Left forelimb (tissue), 1 donor: ENCODE results near the gene WBP2NL.

Source experiments
- DNase-seq: peaks from one replicate; pipeline ENCODE4 v3.0.0-alpha.2; 2018; ENCODE audit warnings: low spot score

WBP2NL gene

DNA sequence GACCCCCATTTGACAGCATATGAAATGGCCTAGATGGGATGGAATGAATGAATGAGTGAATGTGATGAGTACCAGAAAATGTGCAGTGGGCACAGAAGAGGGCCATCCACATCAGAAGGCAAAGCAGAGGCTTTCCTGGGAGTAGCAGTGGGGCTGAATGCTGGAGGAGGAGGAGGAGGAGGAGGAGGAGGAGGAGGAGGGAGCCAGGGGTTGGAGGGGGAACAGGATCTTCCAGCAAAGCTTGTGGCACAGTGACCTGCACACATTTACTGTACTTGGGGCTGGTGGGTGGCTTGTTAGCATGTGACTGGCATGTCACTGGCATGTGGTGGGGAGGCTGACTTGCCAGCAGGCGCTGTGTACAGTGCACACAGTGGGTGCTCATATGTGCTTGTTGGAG is 19.9 kb upstream of the WBP2NL start:
- no peak for DNase-seq

DNA sequence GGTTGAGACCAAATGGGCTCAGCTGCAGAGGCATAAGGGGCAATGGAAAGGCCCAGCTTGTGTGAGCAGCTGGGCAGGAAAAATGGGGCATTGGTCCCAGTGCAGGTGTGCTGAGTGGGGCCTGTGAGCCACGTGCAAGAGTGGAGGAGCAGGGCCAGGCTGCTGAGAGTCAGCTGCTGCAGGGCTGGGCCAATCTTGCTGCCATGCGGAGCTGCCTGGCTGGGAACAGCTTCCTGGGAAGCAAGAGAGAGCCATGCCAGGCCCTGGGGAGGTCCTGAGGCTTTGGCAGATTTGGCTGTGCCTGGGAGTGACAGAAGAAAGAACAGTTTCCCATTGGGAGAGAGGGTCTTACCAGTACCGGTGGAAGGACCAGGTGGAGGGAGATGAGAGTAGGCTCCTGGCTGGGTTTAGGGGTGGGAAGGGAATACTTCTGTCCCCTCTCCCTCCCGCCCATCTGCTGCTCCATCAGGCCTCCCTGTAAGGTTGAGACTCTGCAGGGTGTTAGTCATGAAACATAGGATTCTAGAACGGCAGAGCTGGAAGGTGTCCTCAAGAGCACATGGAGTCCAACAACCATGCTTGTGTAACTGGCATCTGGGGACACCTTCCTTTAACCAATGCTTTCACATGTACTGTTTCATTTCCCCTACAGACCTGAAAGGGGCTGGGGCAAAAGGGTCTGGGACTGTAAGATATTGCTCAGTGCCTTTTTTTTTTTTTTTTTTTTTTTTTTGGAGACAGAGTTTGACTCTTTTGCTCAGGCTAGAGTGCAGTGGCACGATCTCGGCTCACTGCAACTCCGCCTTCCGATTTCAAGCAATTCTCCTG is 19.0 kb upstream of the WBP2NL start:
- DNase-seq, result no peak

DNA sequence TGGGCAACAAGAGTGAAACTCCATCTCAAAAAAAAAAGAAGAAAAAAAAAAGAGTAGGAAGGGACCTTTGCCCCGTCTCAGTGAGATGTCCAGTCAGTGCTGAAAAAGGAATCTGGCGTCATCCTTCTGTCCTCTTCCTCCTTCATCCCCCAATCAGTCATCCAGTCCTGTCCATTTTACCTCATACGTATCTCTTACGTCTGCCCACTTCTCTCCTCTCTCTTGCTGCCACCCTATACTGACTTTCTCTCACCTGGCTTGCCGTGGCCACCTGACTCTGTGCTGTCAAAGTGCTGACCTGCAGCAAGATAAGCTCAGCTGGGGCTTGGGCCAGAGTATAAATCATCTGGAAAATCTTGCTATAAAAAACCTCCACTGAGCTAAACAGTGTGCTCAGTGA is 15.7 kb upstream of the WBP2NL start:
- DNase-seq, result no peak

DNA sequence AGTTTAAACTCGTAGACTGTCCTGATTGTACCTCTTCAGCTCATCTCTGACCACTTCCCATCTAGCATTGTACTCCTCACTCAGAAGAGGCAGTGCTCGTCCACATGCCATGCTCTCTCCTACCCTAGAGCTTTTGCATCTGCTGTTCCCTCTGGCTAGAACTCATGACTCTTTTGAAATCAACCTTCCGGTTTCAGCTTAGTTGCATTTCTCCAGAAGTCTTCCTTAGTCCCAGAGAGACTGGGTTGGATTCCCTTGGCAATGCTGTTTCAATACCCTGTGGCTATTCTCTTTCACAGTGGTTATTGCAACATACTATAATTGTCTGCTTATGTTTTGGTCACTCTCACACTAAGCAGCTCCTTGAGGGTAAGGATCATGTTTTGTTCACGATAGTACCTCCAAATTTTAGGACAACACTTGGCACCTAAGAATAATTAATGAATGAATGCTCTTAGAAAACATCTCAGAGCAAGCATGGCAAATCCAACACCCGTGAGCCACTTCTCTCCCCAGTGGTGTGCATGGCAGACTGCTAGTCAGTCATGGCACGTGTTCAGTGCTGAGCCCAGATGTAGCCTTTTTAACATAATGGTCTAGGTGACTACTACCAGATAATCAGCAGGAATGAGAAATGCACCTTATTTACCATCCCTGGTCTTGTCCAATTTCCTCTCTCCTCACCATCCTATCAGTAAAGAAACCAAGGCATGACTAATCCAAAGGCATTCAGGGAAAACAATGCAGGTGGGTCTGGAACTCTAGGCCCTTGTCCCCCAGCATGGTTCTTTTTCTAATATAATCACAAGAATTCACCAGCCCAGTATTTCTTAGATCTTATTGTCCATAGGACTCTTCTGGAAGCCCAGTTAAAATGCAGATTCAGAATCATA is 14.8 kb upstream of the WBP2NL start:
- DNase-seq, result no peak

DNA sequence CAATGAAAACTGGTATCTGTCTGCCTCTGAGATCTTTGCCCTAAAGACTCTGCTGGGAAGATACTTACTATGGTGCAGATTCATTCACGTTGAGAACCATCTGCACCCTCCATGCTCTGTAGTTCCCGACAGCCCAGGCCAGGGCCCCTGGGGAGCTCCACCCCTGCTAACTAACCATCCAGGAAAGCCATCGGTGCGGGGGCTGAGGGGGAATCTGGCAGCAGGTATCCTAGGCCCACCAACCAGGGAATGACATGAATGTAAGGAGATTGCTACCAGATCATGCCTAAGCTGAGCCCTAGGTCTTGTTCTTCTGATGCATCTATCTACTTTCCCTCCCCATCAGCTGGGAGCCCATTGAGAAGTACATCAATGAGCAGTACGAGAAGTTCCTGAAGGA is 11.3 kb upstream of the WBP2NL start:
- no peak for DNase-seq

DNA sequence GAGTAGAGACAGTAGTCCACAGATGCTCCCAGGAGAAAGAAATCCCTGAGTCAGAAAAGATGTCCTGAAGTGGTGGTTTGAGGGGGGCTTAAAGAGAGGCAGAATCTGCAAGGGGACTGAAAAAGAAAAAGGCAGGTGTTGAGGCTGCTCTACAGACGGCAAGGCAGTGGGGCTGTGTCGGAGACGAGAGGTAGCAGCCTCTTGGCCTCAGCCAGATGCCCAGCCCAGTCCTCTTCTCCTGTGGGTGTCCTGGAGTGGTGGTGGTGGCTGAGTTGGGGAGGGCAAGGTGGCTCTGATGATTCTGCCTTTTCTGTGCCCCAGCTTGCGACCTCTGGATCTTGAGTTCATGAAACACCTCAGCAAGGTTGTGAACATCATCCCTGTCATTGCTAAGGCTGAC is 9.3 kb upstream of the WBP2NL start:
- DNase-seq, result no peak

DNA sequence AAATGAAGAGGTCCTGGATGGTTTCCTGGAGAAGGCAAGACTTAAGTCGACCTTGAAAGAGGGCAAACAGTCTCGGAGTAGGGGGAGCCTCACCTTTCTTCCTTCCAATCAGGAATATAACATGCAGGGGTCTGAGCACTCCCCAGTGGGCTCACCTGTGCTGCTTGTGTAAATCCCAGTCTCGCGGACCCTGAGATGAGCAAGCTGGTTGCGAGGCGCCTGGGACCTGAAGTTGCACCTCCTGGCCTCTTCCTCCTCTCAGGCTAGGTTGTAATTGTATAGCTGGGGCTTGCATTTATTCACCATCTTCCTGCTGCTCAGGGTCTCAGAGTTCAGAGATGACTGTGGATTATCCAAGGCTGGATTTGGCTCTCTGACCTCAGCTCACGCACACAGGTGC is 7.5 kb upstream of the WBP2NL start:
- DNase-seq, result no peak

DNA sequence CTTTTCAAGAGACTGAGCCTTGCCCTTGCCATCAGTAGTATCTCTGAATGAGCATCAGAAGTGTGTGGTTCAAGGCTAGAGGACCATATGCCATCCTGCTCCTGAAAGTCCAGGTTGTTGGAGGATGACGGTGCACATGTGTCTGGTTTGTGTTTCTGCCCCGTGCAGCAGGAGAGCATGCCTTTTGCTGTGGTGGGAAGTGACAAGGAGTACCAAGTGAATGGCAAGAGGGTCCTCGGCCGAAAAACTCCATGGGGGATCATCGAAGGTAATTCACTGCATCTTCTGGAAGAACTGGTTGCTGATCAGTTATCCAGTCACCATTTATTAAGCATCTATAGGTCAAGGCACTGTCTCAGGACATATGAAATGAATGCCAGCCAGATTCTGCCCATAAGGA is 6.1 kb upstream of the WBP2NL start:
- DNase-seq, result no peak

DNA sequence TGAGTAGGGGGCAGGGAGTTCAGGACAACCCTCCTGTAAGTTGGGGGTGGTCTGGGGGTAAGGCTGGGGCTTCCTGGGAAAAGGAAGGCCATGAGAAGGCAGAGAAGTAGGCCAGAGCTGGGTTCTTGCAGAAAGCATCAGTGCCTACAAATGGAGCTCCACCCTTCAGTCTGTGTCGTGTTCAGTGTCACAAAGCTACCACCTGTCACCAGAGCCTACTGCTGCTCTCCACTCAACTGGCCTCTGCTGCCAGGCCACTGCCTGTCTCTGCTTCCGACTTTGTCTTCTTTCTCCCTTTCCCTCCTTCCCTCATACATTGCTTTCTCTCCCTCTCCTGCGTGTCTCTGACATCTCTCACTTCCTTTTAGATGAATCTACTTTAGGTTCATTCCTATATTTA is 3.4 kb upstream of the WBP2NL start:
- no peak for DNase-seq

DNA sequence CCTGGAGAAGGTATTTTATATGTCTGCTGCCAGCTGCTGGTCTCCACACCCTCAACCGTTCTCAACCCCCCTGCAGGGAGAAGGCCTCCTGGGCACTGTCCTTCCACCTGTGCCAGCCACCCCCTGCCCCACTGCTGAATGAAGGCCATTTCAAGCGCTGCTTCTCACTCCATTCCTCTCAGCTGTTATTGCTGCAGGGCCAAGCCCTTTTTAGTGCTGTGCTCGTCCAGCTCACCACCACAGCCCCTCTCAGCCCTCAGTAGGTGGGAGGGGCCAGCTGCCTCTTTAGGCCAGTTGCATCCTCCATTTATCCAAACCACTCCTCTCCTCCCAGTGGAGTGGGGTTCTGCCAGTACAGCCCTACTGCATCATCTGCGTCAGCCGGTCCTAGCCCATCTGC is 1.8 kb upstream of the WBP2NL start:
- no peak for DNase-seq

DNA sequence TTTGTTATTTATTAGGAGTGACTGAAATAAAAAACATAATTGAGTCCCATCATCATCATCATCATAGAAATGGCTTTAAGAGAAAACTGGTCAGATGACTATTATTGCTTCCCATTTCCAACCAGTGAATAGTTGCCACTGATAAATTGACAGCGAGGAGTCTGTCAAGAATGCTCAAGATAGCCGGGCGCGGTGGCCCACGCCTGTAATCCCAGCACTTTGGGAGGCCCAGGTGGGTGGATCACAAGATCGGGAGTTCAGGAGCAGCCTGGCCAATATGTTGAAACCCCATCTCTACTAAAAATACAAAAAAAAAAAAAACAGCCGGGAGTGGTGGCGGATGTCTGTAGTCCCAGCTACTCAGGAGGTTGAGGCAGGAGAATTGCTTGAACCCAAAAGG is 1.9 kb downstream of the WBP2NL start:
- DNase-seq, result no peak

DNA sequence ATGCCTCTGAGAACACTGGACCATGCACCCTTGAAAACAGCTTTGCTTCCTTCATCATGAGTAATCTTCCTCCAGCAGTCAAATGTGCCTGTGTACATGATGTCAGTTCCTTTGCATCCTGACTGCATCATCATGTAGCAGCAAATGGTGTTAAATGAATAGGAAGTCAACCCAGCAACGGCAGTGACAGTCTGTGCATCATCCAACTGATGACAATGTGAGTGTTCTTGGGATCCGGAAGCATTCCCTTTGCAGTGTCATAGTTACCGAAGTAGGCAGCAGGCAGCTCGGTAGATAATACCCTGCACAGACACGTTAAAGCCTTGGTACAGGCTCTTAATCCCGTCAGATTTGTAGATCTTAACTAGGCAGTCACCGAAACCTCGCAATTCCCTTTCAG is 2.5 kb downstream of the WBP2NL start:
- DNase-seq, result no peak

DNA sequence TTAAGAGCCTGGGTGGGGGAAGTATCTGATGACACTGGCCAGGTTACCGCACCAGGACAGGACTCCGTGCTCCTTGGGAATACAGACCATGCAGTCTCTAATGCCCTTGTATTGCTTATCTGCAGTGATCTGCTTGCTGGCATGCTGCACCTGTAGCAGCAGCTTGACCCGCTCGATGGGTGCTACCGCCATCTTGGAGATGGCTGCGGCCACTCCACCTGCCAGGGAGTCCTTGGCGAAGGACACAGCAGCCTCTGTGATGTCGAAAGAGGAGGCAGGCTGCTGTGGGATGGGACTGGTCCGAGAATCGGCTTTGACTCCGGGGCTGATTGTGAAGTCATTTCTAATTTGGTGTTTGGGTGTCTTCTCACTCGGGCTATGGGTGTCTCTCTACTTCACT is 3.1 kb downstream of the WBP2NL start:
- DNase-seq, result no peak

DNA sequence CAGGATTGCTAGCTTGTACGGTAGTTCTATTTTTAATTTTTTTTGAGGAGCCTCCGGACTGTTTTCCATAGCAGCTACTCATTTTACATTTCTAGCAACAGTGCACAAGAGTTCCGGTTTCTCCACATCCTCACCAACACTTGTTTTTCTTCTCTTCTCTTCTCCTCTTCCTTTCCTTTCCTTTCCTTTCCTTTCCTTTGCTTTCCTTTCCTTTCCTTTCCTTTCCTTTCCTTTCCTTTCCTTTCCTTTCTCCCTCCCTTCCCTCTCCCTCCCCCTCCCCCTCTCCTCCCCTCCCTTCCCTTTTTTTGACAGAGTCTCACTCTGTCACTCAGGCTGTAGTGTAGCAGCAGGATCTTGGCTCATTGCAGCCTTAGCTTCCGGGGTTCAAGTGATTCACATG is 9.3 kb downstream of the WBP2NL start:
- no peak for DNase-seq

DNA sequence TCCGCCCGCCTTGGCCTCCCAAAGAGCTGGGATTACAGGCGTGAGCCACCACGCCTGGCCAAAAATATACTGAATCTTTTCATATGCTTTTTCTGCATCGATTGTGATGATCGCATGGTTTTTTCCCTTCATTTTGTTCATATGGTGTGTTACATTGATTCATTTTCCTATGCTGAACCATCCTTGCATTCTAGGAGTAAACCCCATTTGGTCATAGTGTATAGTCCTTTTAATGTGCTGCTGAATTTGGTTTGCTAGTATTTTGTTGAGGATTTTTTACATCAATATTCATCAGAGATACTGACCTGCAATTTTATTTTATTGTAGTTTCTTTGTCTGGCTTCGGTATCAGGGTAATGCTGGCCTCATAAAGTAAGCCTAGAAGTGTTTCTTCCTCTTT is 12.2 kb downstream of the WBP2NL start:
- DNase-seq, result no peak

DNA sequence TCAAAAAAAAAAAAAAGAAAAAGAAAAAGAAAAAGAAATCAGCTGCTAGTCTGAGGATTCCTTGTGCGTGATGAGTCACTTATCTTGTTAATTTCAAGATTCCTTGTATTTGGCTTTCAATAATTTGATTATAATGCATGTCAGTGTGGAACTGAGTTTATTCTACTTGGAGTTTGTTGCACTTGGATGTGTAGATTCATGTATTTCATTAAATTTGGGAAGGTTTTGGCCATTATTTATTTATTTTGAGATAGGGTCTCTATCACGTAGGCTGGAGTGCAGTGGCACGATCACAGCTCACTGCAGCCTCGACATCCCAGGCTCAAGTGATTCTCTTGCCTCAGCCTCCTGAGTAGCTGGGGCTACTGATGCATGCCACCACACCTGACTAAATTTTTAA is 14.8 kb downstream of the WBP2NL start:
- no peak for DNase-seq

DNA sequence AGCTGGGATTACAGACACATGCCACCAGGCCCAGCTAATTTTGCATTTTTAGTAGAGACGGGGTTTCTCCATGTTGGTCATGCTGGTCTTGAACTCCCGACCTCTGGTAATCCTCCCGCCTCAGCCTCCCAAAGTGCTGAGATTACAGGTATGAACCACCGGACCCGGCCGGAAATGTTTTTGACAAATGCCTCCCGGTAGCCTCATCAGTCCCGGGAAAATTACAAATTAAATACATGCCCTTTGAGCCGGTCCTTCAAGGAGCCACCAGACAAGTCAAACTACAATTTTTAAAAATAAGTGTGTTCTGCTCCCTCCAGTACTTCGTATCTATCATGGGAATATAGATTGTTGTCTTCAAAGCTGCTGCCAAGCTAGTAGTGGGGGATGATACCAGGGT is 17.5 kb downstream of the WBP2NL start:
- DNase-seq, result no peak

DNA sequence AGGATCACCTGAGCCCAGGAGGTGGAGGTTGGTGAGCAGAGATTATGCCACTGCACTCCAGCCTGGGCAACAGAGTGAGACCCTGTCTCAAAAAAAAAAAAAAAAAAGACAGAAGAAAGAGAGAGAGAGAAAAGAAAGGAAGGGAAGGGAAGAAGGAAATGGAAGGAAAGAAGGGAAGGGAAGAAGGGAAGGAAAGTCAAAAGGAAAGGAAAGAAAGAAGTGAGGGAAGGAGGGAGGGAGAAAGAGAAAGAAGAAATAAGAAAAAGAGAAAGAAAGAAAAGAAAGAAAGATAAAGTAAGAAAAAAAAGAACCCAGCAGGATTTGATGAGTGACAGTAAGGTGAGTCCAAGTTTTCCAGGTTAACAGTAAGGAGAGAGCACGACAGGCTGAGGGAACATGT is 19.6 kb downstream of the WBP2NL start:
- no peak for DNase-seq

DNA sequence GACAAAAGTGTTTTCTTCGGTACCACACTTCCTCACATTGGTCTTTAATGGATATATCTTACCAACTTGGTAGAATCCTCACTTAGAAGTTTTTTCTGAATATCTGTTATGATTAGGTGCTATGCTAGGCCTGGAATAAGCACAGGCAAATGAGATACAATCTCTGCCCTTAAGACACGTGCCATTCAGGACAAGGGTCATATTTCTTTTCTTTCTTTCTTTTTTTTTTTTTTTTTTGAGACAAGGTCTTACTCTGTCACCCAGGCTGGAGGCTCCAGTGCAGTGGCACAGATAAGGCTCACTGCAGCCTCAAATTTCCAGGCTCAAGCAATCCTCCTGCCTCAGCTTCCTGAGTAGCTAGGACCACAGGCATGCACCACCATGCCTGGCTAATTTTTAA is 23.0 kb downstream of the WBP2NL start:
- no peak for DNase-seq

DNA sequence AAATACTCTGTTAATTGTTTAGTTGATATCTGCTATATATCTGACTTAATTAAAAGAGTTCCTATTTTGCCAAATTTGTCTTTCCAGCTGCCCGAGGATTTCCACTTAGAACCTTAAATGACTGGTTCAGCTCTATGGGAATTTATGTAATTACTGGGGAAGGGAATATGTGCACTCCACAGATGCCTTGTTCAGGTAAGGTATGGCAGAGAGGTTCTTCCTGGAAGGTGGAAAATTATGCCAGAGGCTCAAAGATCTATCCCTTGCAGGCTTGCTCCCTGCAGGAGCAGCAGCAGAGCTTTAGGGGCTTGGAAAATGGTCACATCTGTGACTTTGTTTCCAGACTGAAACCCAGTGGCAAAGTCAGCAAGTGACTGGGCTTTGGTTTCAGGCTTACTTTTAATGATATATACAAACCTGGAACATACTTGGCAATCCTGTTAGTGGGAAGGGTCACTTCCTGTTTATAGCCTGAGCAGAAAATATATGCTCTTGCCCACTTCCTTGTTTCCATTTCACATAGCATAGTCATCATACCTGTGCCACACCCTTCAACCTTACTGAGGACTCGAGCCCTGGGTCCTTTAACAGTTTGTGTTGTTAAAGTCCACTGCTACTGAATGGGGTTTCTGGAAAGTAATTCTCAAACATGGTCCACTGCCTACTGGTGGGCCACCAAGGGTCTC is 23.7 kb downstream of the WBP2NL start:
- no peak for DNase-seq

DNA sequence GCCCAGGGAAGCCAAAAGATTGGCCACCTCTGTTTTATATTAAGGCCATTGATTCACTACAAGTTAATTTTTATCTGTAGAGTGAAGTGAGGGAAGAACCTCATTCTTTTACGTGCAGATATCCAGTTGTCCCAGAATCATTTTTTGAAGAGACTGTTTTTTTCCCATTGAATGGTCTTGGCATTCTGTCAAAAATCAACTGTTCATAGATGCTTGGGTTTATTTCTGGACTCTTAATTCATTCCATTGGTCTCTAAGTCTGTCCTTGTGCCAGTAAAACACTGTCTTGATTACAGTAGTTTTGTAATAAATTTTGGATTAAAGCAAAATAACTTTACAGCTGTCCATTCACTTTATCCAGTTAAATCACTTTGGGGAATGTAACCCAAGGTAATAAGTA is 26.8 kb downstream of the WBP2NL start:
- no peak for DNase-seq

DNA sequence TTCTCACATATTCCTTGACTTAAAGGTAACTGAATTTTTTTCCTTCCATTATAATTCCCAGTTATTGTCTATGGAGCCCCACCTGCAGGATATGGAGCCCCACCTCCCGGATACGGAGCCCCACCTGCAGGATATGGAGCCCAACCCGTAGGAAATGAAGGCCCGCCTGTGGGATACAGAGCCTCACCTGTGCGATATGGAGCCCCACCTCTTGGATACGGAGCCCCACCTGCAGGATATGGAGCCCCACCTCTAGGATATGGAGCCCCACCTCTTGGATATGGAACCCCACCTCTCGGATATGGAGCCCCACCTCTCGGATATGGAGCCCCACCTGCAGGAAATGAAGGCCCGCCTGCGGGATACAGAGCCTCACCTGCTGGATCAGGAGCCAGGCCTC is 28.1 kb downstream of the WBP2NL start:
- no peak for DNase-seq
